ENCODE measurements around the gene SFXN5.
A peak's percentile ranks its signal among the peaks of the same experiment; 100 is the strongest.
"Not testable (repeated sequence)": the region's sequence is repeated elsewhere in the genome, so short reads cannot be mapped to it uniquely, and the experiment has no call there.

Gene SFXN5

GRCh38 chr2:73076701-73077423, 5.3 kb upstream of the SFXN5 start:
- DNase-seq: no peak

- no peak for DNase-seq
Observed at GRCh38 chr2:73075477-73076373, 4.2 kb upstream of the SFXN5 start.

GRCh38 chr2:73074110-73075069, 2.9 kb upstream of the SFXN5 start:
- no peak for DNase-seq

GRCh38 chr2:73072416-73072815, 904 bp upstream of the SFXN5 start:
- no peak for DNase-seq

- DNase-seq: no peak
Observed at GRCh38 chr2:73072129-73072395, 550 bp upstream of the SFXN5 start.

- DNase-seq: peak; percentile 10
Observed at GRCh38 chr2:73070643-73071359, 711 bp downstream of the SFXN5 start.

DNA sequence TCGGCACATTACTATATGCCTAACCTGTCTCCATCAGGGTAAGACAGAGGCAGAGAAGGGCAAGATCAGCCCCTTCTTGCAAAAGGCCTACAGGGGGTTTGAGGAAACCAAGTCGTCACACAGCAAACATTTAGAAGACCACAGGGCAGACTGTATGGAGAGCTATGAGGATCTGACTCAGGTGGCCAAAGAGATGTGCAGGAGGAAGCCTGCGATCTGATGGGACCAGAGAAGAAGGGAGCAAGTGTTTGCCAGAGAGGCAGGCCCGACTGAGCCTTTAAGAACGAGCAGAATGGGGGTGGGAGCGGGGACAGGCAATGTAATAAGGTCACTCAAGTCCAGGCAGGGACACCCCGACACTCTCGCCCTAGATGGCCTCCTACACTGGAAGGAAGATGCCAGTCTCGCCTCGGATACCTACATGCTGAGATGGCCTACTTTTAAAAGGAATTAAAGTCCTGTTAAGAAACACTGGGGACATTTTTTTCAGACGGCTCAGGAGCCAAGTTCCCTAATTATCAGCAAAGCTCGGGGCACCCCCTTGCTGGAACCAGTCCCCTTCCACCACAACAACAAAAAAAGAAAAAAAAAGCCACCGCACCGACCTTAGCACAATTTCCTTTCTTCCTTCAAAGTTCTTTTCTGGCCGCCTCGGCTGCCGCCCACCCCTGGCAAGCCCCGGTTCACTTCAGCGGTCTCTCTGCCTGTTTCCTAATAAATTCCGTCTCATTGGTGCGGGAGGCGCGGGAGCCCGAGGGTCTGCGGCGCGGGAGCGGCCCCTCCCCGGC, 1.5 kb downstream of the SFXN5 start:
- DNase-seq: peak; percentile 29

GRCh38 chr2:73069041-73069854, 2.3 kb downstream of the SFXN5 start:
- DNase-seq: no peak

DNA sequence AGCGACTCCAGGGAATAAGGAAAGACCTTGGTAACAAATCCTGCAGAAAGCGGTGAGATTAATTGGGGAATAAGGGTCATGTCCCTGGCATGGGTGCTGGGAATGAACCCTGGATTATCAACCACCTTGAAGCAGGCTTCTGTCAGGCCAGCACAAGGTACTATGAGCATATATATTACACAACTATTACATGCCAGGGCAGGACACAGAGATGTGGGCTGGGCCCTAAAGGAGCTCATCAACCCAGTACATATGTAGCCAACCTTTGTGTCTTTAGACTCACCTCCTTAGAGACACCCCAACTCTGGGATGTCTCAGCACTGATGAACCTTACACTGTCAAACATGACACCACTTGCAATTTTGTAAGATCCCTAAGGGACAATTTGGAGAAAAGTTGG, 3.4 kb downstream of the SFXN5 start:
- DNase-seq: no peak

GRCh38 chr2:73067043-73067442, 4.5 kb downstream of the SFXN5 start:
- DNase-seq: no peak

DNA sequence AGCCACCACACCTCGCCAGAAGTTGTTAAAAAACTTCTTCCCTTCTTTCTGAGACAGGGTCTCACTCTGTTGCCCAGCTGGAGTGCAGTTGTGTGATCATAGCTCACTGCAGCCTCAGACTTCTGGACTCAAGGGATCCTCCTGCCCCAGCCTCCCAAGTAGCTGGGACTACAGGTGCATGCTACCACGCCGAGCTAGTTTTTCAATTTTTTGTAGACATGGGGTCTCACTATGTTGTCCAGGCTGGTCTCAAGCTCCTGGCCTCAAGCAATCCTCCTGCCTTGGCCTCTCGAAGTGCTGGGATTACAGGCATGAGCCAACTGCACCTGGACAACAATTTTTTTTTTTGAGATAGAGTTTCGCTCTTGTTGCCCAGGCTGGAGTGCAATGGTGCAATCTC, 6.4 kb downstream of the SFXN5 start:
- DNase-seq: not testable (repeated sequence)

DNA sequence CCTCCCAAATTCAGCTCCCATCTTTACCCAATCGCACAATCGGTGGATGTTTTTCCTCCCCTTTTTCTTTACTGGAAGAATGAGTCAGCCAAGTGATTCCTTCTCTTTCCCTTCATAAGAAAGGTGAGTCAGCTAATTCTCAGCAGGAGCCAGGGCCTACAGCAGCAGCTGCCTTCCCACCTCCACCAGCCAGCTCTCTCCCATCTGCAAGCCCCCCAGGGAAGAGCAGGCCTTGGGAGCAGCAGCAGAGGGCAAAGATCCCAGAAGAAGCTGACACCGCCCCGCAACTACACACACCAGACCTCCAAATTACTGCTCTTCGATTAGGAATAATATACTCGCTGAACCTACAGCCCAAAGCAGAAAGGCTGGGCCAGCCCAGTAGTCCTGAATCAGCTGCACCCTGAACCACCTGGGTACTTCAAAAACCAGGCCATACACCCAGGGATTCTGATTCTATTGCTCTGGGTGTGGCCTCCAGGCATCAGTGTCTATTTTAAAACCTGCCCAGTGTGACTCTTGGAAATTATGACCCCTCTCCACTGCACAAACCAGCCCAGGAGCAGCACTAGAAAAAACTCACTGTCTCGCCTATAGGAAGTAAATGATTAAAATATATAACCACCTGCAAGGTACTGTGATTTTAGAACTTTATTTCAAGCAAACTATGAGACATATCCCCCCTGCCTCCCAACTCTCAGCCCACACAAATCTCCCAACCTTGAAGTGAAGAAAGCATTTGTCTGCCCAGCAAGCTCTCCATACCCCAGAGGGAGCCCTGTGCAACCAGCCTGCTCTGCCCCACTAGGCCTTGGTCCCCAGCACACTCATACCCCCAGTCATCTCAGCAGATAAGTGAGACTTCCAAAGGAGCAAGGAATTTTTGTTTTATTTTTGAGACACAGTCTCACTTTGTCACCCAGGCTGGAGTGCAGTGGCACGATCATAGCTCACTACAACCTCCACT, 7.3 kb downstream of the SFXN5 start:
- no peak for DNase-seq

DNA sequence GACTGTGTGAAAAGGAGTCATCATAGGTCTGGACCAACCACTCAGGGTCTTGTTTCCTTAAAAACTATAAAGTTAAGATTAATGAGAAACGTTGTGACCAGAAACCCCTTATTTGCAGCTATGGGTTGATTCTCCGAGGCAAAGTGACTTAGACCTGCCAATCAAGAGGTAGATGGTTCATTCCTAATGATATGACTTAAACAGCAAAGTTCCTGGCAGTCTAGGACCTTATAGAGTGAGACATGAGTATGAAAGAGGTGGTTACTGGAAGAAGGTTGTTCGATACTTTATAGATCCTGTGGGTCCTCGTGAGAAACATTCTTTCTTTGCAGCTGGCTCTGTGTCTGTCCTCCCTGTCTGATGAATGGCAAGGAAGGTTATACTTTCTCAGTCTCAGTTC, 8.0 kb downstream of the SFXN5 start:
- DNase-seq: no peak

GRCh38 chr2:73059106-73059505, 12.4 kb downstream of the SFXN5 start:
- no peak for DNase-seq

DNA sequence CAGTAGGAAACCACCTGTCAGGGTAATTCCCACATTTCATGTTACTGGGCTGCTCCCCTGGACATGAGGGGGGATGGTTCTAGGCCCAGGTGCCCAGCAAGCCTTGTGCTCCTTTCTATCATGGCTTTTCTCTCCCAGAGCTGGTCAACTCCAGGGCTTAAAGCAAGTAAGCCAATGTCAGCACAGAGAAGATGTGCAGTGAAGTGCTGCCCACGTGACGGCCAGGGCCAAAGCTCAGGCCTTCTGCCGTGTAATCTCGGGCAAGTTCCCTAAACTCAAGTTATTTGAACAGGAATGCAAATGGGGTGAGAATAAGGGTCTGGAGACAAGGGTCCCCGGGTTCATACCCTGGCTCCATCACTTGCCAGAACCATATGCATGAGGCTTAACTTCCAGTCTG, 16.5 kb downstream of the SFXN5 start:
- DNase-seq: no peak

DNA sequence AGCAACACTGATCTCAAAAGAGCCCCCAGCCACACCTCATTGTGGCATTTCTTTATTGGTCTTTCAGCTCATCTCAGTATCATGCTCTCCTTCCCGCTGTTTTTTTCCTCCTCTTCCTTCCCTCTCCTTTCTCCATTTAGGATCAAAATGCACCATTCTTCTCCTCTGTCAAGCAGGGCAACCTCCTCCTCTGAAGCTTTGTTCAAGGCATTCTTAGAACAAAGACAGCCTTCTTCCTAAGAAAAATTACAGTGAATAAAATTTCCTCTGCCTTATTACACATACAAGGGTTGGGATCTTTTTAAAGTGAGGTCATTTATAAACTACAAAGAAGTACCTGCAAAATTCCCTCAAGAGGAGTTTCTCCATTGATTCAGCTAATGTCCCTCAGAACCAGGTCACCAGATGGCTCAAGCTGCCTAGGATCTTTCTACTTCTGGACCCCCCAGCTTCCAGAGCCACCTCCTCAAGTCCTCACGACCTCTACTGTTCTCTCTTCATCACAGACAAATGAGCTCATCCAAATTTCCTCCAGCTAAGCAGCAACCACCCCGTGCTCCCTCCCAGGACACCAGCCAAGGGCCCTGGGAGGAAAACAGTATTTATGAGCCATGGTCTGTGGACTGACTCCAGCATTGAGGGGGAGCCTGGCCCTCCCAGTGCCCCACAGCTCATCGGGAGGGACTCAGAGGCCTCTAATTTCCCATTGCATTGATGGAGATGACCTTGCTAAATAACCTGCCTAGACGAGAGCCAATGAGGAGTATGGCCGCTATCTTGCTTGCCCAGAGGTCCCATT, 18.0 kb downstream of the SFXN5 start:
- no peak for DNase-seq

GRCh38 chr2:73050121-73050545, 21.4 kb downstream of the SFXN5 start:
- DNase-seq: no peak

- no peak for DNase-seq
Observed at GRCh38 chr2:73043929-73044832, 27.3 kb downstream of the SFXN5 start.
